ENCODE measurements around the gene BCAS3.
A peak's percentile ranks its signal among the peaks of the same experiment; 100 is the strongest.
"Not testable (repeated sequence)": the region's sequence is repeated elsewhere in the genome, so short reads cannot be mapped to it uniquely, and the experiment has no call there.

BCAS3 gene

GRCh38 chr17:60941571-60941970 is 263.9 kb downstream of the BCAS3 start:
- no peak for DNase-seq

GRCh38 chr17:60944751-60945150 is 267.1 kb downstream of the BCAS3 start:
- no peak for DNase-seq

GRCh38 chr17:60947100-60947499 is 269.4 kb downstream of the BCAS3 start:
- no peak for DNase-seq

- DNase-seq: no peak
These were observed 269.9 kb downstream of the BCAS3 start for GRCh38 chr17:60947543-60947942.

- no peak for DNase-seq
These were observed 275.1 kb downstream of the BCAS3 start for GRCh38 chr17:60952747-60953146.

- DNase-seq: no peak
These were observed 281.4 kb downstream of the BCAS3 start for GRCh38 chr17:60959011-60959410.

- DNase-seq: no peak
These were observed 282.0 kb downstream of the BCAS3 start for GRCh38 chr17:60959696-60960095.

- no peak for DNase-seq
These were observed 282.9 kb downstream of the BCAS3 start for GRCh38 chr17:60960398-60961065.

GRCh38 chr17:60964160-60964559 is 286.5 kb downstream of the BCAS3 start:
- no peak for DNase-seq

- DNase-seq: no peak
These were observed 290.6 kb downstream of the BCAS3 start for GRCh38 chr17:60968266-60968665.

- DNase-seq: no peak
These were observed 291.9 kb downstream of the BCAS3 start for GRCh38 chr17:60969500-60970037.

- no peak for DNase-seq
These were observed 293.1 kb downstream of the BCAS3 start for GRCh38 chr17:60970741-60971140.

GRCh38 chr17:60971515-60972369 is 294.1 kb downstream of the BCAS3 start:
- DNase-seq: peak in 3 of 5 donors; percentile 15 to 29 (median 25)

- not testable (repeated sequence) for DNase-seq
These were observed 299.2 kb downstream of the BCAS3 start for GRCh38 chr17:60976861-60977260.

- no peak for DNase-seq
These were observed 311.7 kb downstream of the BCAS3 start for GRCh38 chr17:60989379-60989778.

GRCh38 chr17:60989846-60990245 is 312.2 kb downstream of the BCAS3 start:
- DNase-seq: no peak

GRCh38 chr17:60993497-60993896 is 315.8 kb downstream of the BCAS3 start:
- no peak for DNase-seq

GRCh38 chr17:60995680-60996079 is 318.0 kb downstream of the BCAS3 start:
- no peak for DNase-seq

- no peak for DNase-seq
These were observed 323.3 kb downstream of the BCAS3 start for GRCh38 chr17:61000911-61001310.

- peak in 1 of 5 donors; percentile 32 for DNase-seq
These were observed 324.7 kb downstream of the BCAS3 start for GRCh38 chr17:61002316-61002736.

- DNase-seq: no peak
These were observed 327.7 kb downstream of the BCAS3 start for GRCh38 chr17:61005358-61005757.

GRCh38 chr17:61005958-61006357 is 328.3 kb downstream of the BCAS3 start:
- DNase-seq: not testable (repeated sequence)

GRCh38 chr17:61007980-61008379 is 330.3 kb downstream of the BCAS3 start:
- DNase-seq: no peak

- no peak for DNase-seq
These were observed 332.0 kb downstream of the BCAS3 start for GRCh38 chr17:61009663-61010062.
